Sigmoid colon (tissue), 4 donors: ENCODE data around the gene PNKP.

ENCODE experiments used
- POLR2A ChIP-seq, 2 donors: fragments of 450-650 bp; IDR thresholded peaks; one replicate each; pipeline ENCODE4 v1.6.1; 2016; ENCODE audit warnings: antibody characterized with exemption in 2 of 2, mild to moderate bottlenecking in 2 of 2, moderate library complexity in 2 of 2
- POLR2AphosphoS5 ChIP-seq, 4 donors: sonication (generic); formaldehyde crosslinking; IDR thresholded peaks; one replicate each; pipeline ENCODE4 v1.6.1; 2017; ENCODE audit warnings: antibody characterized with exemption in 4 of 4
- TF ChIP-seq, protein P1 (sequence below), 4 experiments: fragments of 450-650 bp in 3 of 4; fragments of 200-600 bp in 1 of 4; IDR thresholded peaks; one replicate each; pipeline ENCODE4 v1.5.1; 2016 to 2019; ENCODE audit warnings: antibody characterized with exemption in 4 of 4, mild to moderate bottlenecking in 3 of 4, moderate library complexity in 2 of 4

- TF ChIP-seq, protein P1, sequence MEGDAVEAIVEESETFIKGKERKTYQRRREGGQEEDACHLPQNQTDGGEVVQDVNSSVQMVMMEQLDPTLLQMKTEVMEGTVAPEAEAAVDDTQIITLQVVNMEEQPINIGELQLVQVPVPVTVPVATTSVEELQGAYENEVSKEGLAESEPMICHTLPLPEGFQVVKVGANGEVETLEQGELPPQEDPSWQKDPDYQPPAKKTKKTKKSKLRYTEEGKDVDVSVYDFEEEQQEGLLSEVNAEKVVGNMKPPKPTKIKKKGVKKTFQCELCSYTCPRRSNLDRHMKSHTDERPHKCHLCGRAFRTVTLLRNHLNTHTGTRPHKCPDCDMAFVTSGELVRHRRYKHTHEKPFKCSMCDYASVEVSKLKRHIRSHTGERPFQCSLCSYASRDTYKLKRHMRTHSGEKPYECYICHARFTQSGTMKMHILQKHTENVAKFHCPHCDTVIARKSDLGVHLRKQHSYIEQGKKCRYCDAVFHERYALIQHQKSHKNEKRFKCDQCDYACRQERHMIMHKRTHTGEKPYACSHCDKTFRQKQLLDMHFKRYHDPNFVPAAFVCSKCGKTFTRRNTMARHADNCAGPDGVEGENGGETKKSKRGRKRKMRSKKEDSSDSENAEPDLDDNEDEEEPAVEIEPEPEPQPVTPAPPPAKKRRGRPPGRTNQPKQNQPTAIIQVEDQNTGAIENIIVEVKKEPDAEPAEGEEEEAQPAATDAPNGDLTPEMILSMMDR (IDR thresholded peaks at IDR 0.05): peak; percentile 34 to 73 (median 51)
- TF ChIP-seq POLR2AphosphoS5 (IDR thresholded peaks at IDR 0.05) (peak; percentile 77 to 94 (median 91)), POLR2A (IDR thresholded peaks at IDR 0.05) (peak; percentile 68 to 76)
Observed at GRCh38 chr19:49817964-49818648, 49.3 kb downstream of the PNKP start, which contains the start of gene MED25.
